Activated gamma-delta T cell (primary cell): ENCODE data around the gene ABR.
A peak's percentile ranks its signal among the peaks of the same experiment; 100 is the strongest.
"Not testable (repeated sequence)": the region's sequence is repeated elsewhere in the genome, so short reads cannot be mapped to it uniquely, and the experiment has no call there.

Experiments used
- DNase-seq: peaks from one replicate; lab custom pipeline; 2025; lab: John Stamatoyannopoulos, UW

Gene ABR

DNA sequence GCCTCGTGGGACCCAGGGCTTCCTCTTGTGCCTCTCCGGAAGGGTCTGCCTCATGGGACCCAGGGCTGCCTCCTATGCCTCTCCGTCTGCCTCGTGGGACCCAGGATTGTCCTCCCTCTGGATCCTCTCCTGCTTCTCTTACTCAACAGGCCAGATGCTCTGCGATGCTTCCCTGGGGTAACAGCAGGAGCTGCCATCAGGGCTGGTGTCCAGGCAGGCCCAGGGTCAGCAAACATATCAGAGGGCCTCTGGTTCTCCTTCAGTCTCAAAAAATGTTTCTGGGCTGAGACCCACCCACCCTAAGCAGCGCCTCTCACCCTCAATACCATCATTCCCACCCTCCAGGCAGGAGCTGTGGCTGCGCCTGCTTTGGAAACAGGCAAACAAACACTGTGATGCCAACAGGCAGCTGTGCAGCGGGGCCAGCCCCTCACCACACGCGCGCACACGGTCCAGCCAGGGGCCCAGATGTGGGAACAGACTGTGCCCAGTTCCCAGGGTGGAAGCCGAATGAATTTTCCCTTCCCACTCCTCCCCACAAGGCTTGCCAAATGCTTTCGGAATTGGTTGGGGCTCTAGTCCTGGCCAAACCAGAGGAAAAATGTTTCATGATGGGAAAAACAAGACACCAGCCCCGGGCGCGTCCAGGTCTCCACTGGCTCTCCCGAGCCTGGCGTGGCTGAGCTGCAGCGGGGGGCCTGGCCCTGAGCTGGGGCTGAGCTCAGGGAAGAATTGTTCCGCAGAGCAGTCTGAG is 171.6 kb downstream of the ABR start:
- DNase-seq, result no peak

DNA sequence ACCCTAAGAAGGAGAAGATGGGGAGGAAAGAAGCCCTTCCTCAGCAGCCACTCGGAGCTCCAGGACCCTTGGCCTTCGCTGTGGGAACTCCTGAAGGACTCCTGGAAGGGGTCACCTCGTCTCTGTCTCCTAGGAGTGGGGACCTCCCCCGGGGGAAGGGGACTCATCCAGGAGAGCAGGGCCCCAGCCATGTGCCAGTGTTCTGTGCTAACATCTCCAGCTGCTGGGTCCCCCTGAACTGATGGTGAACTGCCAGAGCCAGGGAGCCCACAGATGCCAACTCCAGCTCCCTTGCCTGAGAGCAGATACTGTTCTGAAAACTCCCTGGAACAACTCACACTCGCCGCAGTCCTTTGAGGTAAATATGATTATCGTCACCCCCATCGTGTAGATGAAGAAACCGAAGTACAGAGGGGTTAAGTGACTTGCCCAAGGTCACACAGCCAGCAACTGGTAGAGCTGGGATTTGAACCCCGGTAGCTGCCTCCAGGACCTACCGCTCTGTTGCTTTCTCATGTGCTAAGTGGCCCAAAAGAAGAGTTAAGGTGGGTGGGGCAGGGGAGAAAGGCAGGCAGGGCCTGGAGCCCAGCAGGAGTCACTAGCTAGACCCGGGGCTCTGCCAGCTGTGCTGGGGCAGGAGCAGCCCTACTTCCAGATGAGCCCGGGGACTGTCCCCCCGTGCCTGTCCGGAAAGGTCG is 172.3 kb downstream of the ABR start:
- DNase-seq, result no peak

GRCh38 chr17:1006054-1006453 is 173.7 kb downstream of the ABR start:
- DNase-seq, result no peak

DNA sequence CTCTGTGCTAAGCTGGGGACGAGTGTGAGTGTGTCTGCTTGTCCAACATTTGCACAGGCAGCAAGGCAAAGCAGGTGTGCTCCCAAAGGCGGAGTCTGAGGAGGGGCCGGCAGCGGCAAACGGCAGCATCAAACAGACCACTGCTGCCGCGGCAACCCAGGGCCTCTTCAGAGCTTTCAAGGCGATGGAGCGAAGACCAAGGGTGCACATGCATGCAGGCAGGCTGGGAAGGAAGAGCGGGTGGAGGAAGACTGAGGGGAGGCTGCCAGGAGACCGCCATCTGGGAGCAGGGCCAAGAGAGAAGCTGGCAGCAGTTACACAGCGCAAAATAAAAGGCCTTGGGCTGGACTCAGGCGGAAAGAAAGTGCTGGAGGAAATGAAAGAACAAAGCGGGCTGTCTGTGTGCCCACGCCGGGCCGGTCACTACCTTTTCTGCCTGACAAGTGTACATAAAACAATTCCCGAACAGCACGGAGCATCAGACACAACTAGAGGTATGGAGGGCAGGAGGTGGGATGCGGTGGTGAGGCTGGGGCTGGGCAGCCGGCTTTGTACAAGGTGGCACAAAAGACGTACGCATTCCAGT is 174.3 kb downstream of the ABR start:
- DNase-seq, result no peak

DNA sequence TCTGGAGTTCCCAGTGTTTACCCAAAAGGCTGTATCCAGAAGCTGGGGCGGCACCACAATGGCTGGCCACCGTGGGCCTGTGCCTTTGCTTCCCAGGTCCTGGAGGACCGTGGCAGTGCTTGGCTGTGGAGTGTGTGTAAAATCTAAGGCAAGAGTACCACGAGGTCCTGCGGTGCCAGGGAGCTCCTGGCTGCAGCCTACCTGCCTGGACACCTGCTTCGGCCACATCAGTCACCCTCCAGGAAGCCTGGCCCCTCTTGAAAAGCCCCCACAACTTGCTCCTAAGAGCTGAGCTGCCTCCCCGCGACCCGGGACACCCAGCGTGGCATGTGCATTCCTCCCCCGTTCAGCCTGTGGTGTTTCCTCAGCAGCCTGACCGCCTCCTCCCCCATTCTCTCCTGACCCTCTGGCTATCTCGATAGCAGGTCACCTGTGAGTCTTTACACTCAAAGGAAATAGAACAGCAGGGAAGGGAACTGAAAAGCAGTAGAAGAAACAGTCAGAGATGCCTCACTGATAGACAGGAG is 174.9 kb downstream of the ABR start:
- DNase-seq, result no peak

- DNase-seq, result no peak
These were observed 175.6 kb downstream of the ABR start for GRCh38 chr17:1003972-1004768.

- DNase-seq, result no peak
These were observed 176.2 kb downstream of the ABR start for GRCh38 chr17:1003633-1003971.

DNA sequence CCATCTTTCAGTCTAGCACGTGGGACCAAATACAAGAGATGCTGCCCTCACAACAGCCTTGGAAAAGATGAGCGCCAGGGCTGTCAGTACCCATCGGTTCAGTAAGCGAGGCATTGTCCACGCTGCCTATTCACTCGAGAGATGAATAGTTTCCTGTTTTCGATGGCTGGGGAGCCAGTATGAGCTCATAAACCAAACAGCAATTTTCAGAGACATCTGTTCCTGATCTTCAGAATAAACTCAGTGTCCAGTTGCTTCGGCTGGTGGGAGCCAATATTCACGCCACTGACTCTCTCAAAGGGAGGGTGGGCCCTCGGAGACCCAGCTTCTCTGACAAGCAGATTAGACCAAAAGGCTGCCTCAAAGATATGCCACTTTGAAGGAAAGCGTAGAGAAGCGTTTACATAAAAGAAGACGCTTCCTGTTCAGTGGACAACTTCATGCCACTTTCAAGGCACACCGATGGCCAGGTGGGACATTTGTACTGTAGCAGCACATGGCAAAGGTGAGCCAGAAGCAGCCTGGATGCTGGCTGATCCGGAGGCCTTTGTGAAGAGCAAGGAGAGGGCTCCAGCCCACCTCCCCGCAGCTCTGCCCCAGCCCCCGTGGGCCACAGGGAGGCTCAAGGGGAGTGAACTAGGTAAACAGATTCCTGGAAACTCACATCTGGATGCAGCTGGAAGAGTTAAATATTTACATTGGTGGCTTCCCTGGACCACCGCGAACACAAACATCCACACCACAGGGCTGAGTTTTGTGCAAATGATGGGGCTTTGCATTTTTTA is 176.8 kb downstream of the ABR start:
- DNase-seq, result no peak

- DNase-seq, result no peak
These were observed 177.4 kb downstream of the ABR start for GRCh38 chr17:1002412-1002753.

- no peak for DNase-seq
These were observed 178.0 kb downstream of the ABR start for GRCh38 chr17:1001640-1002411.

GRCh38 chr17:1000597-1001461 is 179.0 kb downstream of the ABR start:
- DNase-seq, result no peak

GRCh38 chr17:998111-998510 is 181.7 kb downstream of the ABR start:
- DNase-seq, result no peak

DNA sequence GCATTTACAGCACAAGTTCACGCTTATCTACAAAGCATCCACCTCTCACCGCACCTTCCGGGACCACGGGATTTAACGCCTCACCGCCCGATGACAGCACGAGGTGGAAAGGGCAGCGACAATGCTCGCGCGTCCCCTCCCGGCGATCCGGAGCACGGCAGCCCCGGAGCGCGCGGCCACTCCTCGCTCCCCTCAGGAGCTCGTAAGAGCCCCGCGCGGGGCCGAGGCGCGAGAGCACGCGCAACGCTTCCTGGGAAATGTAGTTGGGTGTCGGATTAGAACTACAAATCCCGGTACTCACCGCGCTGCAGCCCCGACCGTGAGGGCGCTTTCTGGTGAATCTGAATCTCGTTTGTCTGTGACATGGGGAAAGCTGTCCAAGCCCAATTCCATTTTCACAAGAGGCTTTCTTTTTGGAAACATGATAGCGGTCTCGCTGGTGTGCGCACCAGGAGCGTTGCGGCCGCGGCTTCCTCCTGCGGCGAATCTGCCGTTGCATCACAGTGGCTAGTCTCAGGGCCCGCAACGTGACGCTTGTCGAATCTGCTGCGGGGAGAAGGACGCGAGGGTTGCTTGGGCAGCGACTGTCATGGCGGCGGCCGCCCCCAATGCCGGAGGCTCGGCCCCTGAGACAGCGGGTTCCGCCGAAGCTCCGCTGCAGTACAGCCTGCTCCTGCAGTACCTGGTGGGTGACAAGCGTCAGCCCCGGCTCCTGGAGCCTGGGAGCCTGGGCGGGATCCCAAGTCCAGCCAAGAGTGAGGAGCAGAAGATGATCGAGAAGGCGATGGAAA is 183.0 kb downstream of the ABR start, which contains the start of gene TIMM22:
TSS of gene TIMM22 (plus strand) at position 576 of the 791 bp plus-strand sequence. CDS start at position 590, 14 bp downstream.
- DNase-seq, result peak; percentile 87

DNA sequence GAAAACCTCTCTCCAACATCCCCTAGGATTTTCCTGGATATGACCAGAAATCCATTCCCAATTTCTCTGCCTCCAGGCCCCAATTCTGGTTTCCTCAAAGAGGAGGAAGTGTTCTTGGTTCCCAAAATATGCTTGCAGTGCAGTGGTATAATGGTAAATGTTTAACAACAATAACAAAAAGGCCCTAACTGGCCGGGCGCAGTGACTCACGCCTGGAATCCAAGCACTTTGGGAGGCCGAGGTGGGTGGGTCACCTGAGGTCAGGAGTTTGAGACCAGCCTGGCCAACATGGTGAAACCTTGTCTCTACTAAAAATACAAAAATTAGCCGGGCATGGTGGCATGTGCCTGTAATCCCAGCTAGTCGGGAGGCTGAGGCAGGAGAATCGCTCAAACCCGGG is 184.5 kb downstream of the ABR start:
- DNase-seq, result not testable (repeated sequence)

GRCh38 chr17:992933-993332 is 186.8 kb downstream of the ABR start:
- no peak for DNase-seq

GRCh38 chr17:988561-988960 is 191.2 kb downstream of the ABR start:
- DNase-seq, result no peak

DNA sequence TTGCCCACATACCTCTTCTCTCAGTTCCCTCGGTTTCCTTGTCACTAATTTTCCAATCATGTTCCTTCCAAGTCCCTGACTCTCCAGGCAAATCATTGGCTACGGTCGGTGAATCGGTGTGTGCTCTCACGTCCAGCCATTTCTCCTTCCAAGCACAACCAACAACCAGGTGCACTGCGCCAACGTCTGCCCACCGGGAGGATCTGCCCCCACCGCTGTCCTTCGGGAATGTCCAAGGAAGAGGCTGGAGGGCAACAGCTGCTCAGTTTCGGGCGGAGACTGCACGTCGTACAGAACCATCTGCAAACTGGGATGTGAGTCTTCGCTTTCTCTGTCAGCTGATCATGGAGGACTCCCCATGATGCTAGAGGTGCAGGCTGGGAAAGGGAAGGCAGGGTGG is 191.8 kb downstream of the ABR start:
- no peak for DNase-seq

GRCh38 chr17:986322-986929 is 193.4 kb downstream of the ABR start:
- no peak for DNase-seq
